GM12875 (cell line): ENCODE data around the gene INF2.

Experiments
- H3K4me3 ChIP-seq: one replicate; pipeline ENCODE4 v1.5.1; 2011; ENCODE audit warnings: low read depth, low read length, control low read depth
- TF ChIP-seq, protein P1 (sequence below): IDR thresholded peaks from 2 replicates; pipeline ENCODE4 v1.5.1; 2011; ENCODE audit warnings: low read depth, mild to moderate bottlenecking, control low read depth, inconsistent platforms, low read length, moderate library complexity, borderline replicate concordance; ENCODE audit not compliant: insufficient read depth

Gene INF2

DNA sequence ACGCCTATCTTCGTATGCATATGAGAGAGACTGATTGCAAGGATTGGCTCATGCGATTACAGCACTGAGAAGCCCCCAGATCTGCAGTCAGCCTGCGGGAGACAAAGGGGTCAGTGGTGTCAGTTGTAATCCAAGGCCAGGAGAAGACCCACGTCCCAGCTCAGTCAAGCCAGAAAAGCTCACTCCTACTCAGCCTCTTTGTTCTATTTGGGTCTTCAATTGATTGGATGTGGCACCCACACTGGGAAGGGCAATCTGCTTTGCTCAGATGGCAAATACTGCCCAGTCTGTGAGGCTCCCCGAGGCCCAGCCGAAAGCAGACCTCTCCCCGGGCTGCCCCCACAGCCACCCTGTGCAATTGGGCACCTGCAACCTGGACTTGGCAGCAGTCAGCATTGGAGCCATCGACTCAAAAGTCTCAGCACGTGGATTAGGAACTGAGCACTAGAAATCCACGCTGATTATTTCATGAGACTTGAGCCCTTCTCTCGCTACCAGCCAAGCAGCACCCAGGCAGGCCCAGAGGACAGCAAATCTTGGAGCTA is 45.3 kb upstream of the INF2 start:
- TF ChIP-seq, protein P1, sequence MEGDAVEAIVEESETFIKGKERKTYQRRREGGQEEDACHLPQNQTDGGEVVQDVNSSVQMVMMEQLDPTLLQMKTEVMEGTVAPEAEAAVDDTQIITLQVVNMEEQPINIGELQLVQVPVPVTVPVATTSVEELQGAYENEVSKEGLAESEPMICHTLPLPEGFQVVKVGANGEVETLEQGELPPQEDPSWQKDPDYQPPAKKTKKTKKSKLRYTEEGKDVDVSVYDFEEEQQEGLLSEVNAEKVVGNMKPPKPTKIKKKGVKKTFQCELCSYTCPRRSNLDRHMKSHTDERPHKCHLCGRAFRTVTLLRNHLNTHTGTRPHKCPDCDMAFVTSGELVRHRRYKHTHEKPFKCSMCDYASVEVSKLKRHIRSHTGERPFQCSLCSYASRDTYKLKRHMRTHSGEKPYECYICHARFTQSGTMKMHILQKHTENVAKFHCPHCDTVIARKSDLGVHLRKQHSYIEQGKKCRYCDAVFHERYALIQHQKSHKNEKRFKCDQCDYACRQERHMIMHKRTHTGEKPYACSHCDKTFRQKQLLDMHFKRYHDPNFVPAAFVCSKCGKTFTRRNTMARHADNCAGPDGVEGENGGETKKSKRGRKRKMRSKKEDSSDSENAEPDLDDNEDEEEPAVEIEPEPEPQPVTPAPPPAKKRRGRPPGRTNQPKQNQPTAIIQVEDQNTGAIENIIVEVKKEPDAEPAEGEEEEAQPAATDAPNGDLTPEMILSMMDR = no peak
- no peak overlapping the region for H3K4me3 ChIP-seq

DNA sequence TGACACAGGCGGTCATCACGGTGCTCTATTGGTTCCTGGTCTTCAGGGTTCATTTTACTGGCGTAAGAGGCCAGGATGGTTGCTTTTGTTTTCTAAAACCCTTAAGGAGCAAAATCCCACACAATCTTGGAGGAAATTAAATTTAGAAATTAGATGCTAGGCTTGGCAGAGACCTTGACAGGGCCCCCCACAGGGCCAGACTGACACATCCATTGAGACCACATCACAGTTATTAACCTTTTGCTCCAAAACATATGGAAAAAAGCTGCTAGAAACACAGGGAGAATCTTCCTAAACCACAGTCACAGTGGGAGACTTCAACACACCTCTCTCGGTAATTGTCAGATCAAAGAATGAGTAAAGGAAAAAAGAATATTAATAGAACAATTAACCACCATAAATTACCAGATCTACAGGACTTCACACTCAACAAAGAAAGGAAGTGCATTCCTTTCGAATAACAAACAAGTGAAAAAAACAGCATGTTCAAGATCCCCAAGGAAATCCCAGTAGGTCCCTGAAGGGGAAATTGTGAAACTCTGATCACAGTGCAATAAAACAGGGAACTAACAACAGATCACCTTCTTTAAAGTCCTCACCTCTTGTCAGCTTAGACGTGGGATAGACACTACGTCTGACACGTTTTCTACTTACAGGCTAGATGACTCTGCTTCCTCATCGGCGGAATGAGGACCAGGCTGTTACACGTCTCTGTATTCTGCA is 44.6 kb upstream of the INF2 start:
- no peak overlapping the region for H3K4me3 ChIP-seq
- TF ChIP-seq, protein P1 = no peak

DNA sequence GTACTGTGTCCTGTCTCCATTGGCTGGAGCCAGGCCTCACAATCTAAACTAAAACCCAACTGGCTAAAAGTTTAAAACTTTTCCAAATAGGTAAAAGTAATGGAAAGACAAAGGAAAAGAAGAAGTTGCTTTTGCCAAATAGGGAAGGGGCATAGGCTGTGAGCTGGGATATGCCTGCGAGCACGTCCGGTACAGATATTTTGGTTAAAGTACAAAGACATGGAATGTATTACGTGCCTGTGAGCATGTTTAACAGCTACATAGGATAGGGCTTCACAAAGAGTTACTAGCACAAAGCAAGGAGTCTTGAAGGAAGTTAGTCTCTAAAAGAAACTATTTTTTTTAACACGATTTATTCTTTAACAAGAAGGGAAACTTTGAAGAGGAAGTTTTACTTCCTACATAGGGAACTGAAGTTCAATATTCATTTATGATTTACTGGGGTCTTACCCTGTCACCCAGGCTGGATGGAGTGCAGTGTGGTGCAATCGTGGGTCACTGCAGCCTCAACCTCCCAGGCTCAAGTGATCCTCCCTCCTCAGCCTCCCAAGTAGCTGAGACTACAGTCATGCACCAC is 41.9 kb upstream of the INF2 start:
- H3K4me3 ChIP-seq = no peak overlapping the region
- TF ChIP-seq, protein P1 = no peak

GRCh38 chr14:104650057-104650980 is 39.1 kb upstream of the INF2 start:
- H3K4me3 ChIP-seq = peak overlapping the region; percentile 59
- TF ChIP-seq, protein P1 = peak; percentile 100

GRCh38 chr14:104650981-104651875 is 38.2 kb upstream of the INF2 start:
- no peak overlapping the region for H3K4me3 ChIP-seq
- TF ChIP-seq, protein P1 = no peak

DNA sequence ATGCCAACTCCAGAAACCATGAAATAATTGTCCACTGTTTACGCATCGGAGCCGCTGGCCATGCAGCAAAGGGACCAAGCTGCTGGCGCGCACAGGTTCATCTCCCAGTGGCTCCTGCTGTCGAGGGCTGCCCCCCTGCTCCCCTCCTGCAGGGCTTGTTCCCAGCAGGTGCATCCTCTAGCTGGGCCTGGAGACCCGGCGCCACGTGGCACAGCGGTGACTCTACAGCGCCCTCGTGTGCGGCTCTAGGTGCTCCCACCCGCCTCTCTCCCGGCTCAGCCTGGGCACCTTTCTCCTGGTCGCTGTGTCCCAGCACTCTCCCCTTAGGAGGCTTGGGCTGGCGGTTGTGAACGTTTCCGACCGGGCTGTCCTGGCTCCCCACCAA is 37.5 kb upstream of the INF2 start:
- H3K4me3 ChIP-seq = no peak overlapping the region
- TF ChIP-seq, protein P1 = no peak
